HG03432 (cell line): ENCODE measurements around the gene MCUB.
"Not testable (repeated sequence)": the region's sequence is repeated elsewhere in the genome, so short reads cannot be mapped to it uniquely, and the experiment has no call there.

ENCODE experiments used
- ATAC-seq: cut with Tn5 transposase; IDR thresholded peaks from one replicate; pipeline ENCODE4 v1.9.1; 2021; ENCODE audit warnings: mild to moderate bottlenecking, moderate library complexity; ENCODE audit not compliant: unreplicated experiment

The MCUB gene, protein sequence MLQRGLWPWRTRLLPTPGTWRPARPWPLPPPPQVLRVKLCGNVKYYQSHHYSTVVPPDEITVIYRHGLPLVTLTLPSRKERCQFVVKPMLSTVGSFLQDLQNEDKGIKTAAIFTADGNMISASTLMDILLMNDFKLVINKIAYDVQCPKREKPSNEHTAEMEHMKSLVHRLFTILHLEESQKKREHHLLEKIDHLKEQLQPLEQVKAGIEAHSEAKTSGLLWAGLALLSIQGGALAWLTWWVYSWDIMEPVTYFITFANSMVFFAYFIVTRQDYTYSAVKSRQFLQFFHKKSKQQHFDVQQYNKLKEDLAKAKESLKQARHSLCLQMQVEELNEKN

DNA sequence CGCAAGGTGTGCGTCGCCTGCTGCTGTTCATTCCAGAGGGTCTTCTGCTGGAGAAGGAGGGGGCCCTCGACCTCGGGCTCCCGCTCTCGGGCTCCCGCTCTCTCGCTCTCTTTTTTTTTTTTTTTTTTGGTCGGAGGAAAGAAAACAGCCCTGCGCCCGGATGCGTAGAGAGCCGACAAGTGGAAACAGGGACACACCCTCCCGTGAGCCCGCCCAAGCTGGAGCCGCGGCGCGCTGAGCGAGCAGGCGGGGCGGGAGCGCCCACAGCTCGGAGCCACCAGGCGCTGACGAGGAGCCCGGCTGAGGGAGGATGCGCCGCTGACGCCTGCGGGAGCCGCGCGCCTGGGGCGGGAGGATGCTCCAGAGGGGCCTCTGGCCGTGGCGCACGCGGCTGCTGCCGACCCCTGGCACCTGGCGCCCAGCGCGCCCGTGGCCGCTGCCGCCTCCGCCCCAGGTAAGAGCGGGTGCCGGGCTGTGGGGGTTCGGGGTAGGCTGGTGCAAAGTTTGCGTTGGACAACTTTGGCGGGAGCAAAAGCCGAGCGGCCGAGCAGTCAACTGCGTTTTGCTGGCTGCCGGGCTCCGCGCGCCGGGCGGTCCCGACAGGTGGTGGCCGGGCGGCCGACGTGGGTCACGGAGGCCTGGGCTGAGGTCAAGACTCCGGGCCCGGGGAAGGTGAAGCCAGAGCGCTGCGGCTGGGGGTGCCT is at the start of gene MCUB:
TSS of gene MCUB (plus strand) at position 264 of the 704 bp plus-strand sequence. CDS start at position 356, 92 bp downstream.
- ATAC-seq = peak; percentile 94

DNA sequence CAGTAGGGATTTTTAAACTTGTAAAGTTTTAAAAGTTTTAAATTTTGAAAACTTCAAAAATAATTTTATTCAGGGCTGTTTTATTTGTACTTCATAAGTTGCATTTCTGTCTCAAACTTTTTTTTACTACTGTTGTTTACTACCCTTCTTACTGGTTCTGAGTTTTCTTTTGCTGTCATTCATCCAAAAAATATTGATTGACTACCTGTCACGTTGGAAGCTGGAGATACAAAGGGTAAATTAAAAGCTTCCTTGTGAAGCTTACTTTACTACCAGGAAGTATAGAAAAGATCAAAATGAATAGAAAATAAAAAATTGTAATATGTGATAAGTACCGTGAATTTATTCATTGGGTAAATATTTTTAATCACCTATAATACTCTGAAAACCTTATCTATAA is 49.4 kb upstream of the MCUB start:
- no peak for ATAC-seq

DNA sequence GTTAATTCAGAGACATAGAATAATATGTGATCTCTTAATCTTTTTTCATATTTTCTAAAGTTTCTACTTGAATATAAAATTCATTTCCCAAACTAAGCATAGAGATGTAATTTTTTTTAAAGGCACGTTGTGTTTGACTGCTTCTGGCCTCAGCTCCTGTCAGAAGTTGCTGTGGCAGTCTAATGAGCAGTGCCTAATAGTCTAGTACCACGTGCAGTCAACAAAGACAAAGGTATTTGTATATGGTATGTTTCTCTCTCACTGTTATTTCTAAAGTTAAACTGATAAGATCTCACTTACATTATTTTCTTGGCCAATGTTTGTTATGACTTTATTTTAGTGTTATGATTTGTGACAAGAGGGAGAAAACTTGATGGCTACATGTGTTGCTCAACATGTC is 48.6 kb upstream of the MCUB start:
- no peak for ATAC-seq

DNA sequence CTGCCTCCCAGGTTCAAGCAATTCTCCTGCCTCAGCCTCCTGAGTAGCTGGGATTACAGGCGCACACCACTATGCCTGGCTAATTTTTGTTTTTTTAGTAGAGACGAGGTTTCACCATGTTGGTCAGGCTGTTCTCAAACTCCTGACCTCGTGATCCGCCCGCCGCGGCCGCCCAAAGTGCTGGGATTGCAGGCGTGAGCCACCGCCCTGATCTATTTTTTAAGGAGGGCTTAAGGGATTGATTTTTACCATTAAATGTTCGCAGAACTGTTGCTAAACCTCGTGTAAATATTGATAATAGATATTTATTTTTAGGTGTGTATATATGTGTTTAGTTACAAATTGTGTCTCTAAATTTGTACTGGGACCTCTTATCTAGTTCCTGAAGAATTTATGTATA is 46.7 kb upstream of the MCUB start:
- ATAC-seq = not testable (repeated sequence)

DNA sequence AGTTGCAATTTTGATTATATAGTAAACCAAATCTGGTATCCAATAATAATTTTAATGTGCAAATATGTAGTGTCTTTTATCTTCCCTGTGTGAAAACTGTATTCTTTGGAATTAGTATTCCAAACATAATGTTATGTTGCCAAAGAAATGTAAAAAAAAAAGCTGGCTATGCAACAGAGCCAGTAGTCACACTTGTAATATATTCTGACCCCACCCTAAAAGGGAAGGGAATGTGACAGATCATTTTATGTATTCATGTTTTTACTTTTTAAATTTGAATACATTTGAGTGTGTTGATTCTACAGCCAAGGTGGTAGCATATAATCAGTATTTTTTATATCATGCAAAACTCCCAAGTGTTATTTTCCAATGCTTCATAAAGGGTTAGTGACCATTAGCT is 27.9 kb upstream of the MCUB start:
- no peak for ATAC-seq

DNA sequence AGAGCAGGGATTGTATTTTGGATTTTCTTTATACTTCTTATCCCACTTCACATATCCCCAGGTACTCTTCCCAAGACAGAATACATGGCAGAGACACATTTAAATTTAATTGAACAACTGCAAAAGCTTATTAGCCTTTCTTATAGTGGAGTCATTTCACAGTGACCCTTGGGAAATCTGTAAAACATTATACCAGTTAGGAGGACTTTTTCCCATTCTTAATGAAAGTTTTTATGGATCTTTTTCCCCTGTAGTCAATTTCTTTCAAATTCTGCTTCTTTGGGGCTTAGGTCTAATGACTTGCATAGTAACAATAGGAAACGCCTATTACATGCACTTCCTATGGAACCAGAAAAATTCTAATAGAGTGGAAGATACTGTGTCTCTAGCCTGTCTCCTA is 14.6 kb upstream of the MCUB start:
- ATAC-seq = no peak

DNA sequence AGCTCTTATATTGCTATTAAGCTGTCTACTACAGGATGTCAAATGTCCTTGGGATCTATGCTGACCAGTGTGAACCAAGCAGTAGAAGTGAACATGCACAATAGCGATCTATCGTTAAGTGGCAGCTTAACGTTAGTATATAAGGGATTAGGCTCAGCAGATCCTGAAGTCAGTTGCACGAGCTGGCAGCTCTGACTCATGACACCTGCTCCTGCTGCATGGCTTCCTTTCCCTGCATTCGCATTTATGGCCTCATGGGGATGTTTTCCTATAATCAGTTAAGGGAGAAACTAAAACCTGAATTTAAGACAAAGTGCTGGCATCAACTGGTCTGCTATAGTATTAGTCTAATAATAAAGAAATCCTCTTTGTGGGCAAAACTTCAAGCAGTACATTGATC is 12.7 kb upstream of the MCUB start:
- no peak for ATAC-seq

DNA sequence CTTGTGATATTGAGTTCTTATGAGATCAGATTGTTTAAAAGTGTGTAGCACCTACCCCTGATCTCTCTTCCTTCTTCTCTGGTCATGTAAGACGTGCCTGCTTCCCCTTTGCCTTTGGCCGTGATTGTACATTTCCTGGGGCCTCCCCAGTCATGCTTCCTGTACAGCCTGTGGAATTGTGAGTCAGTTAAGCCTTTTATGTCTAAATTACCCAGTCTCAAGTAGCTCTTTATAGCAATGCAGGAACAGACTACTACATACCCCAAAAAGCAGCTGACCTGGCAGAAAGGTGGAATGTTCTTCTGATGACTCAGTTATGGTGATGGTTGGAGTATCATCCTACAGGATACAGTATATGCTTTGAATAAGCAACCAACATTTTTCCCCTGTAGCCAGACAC is 11.4 kb upstream of the MCUB start:
- peak; percentile 48 for ATAC-seq

DNA sequence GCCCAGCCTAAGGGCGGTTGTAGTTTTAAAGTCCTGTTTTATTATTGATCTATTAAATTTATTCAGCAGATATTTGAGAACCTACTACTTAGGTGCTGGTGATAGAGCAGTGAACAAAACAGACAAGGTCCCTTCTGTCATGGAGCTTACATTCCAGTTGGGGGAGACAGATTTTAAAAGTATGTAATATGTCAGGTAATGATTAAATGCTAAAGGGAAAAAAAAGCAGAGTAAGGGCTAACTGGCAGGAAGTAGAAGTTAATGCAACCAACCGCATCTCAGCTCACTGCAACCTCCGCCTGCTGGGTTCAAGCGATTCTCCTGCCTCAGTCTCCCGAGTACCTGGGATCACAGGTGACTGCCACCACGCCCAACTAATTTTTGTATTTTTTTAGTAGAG is 7.8 kb upstream of the MCUB start:
- no peak for ATAC-seq

DNA sequence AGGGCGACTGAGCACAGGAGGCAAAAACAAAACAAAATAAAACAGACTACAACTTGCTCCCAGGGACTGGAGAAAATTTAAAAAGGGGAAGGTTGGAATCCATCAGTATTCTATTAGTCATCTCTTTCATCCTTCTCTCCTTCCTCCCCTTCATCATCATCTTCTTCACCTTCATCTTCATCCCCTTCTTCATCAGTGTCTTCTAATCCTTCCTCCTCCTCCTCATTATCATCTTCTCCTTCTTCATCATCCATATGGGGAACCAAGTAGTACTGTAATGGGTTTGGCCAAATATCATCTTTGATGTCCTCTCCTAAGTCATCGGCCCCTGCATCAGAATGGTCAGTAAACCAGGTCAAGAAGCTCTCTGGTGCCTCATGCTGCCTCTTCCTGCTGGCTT is 6.9 kb upstream of the MCUB start:
- no peak for ATAC-seq

DNA sequence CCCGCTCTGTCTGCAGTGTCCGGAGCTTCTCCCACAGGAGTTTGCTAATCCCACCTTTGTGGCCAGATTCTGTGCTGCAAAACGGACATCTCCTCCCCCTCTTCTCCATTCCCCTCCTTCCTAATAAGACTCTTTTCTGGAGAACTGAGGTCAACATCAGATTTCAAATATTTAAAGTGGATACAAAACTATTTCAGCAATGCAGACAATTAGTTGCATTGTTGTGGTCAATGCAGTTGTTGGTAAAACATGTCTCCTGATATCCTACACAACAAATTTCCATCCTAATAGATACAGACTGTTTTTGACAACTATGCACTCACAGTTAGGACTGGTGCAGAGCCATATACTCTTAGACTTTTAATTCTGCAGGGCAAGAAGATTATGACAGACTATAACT is 5.1 kb upstream of the MCUB start:
- no peak for ATAC-seq

DNA sequence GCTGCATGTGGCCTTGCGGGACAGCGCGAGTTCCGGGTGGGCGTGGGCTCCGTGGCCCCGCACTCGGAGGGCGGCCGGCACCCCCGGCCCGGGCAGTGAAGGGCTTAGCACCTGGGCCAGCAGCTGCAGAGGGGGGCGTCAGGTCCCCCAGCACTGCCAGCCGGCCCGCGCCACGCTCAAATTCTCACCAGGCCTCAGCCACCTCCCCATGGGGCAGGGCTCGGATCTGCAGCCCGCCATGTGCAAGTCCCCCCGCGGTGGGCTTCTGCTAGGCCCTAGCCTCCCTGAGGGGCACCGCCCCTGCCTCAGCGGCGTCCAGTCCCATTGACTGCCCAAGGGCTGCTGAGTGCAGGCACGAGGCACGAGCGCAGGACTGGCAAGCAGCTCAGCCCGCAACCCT is 2.6 kb upstream of the MCUB start:
- ATAC-seq = no peak

DNA sequence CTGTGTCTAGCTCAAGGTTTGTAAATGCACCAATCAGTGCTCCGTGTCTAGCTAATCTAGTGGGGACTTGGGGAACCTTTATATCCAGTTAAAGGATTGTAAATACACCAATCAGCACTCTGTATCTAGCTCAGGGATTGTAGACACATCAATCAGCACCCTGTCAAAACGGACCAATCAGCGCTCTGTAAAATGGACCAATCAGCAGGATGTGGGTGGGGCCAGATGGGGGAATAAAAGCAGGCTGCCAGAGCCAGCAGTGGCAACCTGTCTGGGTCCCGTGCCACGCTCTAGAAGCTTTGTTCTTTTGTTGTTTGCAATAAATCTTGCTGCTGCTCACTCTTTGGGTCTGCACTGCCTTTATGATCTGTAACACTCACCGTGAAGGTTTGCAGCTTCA is 2.0 kb upstream of the MCUB start:
- not testable (repeated sequence) for ATAC-seq

DNA sequence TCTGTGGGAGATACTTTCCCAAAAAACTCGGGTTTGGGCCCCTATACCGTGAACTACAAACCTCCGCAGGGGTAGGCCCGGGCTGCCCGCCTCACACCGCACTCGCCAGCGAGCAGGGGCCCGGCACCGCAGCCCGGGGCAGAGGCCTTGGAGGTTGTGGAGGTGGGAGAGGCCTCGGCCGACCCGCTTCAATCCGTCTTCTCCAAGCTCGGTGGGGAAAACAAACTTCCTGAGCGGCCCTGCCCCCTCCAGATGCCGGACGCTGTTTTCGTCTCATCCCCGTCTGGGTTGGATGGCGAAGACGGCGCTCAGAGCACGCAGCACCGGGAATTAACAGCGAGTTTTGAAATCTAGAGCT is 442 bp upstream of the MCUB start:
- peak; percentile 31 for ATAC-seq

DNA sequence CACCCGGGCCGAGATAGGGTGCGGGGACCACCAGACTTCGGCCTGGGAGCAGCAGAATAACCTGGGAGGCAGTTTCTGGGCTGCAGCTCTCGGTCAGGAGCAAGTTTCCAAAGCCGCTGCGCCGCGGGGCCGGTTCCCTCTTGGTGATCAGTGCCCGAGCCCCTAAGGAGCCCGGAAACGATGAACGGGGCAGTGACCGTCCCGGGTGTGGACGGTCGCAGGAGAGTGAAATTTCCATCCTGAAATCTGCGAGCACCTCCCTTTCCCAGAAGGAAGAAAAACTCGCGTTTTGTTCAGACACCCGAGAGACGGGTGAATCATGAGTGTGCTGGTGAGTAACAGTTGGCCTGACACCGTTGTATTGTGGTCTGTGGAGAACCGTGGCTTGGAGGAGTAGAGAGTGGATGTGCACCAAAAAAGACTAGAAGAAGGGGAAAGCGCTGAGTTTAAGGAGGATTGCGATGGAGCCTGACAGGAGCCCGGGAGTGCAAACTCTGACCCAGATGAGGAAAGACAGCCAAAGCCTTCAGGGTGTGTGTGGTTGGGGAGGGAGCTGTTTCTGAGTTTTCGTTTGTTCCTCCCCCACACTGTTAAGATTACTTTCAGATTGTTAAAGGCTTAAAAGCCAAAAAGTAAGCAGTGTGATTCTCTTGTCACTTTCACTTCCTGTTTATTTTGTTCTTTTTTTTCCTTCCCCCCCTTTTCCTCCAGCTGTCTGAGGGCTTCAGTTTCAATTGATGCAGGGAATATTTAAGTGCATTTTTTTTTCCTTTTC is 828 bp downstream of the MCUB start:
- peak; percentile 60 for ATAC-seq

DNA sequence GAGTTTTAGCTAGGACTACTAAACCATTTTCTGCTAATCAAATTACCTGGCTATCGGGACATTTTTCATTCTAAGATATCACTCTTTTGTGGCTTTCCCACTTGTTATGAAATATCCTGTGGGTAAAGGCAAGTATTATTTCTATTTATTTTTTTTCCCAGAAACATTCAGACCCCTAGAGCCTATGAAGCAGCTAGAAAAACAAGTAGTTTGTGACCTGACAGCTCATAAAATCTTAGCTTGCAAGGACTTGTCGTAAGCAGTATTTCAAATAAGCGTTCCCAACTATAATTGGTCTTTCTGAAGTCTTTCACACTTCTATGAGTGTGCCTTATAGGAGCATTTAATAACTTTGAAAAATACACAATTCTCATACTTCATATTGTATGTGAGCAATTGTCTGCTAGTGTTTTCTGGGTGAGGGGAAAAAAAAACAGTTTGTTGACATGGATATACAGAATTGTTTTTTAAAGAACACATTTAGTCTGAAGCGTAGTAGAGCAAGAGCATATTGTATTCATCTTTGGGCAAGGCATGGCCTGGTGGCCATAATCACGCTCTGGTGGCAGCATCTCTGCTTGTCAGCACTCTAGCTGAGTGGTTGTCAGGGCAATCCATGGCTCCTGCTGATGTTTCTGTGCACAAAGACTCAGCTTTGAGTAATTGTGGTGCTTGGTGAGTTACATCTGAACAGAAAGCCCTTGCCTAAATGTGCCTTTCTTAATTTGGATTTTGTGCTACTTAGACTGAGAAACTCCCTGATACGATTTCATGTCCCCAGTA is 2.6 kb downstream of the MCUB start:
- ATAC-seq = no peak

DNA sequence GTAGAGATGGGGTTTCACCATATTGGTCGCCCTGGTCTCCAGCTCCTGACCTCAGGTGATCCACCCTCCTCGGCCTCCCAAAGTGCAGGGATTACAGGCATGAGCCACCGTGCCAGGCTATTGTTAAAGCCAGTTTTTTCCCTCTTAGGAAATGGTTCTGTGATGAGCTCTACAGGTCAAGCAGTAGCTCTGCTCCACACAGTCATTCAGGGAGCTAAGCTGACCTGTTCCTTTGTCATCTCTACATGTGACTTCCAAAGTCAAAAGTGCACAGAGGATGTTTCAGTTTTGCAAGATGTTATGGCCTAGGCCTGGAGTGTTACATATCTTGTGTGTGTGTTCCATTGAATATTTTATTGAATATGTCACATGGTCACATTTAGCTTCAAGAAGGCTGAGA is 11.4 kb downstream of the MCUB start:
- ATAC-seq = no peak

DNA sequence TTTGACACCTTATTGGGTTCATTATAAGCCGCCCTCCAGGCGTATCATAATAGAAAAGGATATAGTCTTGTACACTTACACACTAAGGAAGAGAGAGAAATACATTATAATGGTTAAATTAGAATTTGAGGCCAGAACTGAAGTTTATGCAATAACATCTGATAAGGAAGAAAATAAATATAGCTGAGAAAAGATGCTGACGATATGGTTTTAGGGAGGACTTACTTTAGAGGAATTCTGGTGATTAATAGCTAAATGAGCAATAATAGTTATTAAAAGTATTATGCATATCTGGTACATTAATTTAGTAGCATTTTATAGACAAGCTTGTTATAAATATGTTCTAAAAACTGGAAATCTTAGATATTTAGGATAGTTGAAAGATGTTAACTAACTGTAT is 12.1 kb downstream of the MCUB start:
- ATAC-seq = no peak

DNA sequence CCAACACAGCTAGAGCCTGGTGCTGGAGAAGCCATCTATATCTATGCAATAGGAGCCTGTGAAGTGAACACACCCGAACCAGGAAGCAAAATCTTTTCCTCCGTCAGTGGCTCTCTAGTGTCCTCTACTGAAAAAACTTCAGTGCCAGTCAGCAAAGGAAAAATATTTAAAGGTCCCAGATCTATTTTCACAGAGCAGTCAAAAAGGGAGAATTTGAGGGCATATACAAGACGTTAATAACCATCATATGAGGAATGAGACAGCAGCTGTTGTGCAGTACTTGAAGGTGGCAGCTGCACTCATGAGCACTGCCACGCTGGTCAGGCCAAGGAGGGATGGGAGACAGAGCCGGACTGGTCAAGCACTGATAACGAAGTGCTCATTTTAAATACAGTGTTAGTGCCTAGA is 14.4 kb downstream of the MCUB start:
- no peak for ATAC-seq

DNA sequence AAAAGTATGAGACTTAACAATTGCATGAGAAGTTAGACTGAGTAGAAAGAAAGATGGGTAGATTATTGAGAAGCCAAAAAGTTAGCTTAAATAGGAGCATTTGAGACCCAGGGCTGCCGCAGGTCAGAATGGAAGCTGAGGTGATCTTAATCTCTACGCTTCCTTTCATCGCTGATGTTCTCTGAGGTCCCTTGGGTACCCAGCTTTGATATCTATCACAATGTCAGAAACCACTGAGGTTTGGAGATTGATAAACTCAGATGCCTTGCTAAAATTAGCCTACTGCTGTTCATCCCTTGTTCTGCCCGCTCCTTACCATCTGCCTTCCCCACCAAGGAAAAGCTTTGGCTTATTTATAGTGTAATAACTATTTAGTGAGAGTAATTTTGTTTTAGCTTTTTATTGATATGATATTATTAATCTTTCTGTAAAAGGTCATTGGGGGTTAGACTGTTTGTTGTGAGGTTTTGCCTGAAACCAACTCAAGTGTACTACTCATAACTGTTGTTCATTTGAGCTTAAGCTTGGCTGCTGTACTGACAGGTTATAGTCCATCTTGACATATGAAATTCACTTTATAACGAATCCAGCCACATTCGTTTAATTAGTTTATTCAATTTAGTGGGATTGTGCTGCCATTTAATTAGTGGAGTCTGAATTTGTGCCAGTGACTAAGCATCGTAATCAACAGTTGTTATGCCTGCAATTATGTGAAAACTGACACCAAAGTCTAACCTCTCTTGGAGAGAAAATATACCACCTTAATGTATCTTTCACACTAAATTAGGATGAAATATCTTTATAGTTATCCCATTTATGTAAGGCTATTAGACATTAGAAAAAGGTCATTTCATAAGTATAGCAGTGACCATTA is 15.1 kb downstream of the MCUB start:
- no peak for ATAC-seq
